NCI-H69 (cell line): Measurements from ENCODE around the gene MYO5B.

Experiments
- DNase-seq: peaks from one replicate; lab custom pipeline; 2025; lab: John Stamatoyannopoulos, UW

MYO5B gene

DNA sequence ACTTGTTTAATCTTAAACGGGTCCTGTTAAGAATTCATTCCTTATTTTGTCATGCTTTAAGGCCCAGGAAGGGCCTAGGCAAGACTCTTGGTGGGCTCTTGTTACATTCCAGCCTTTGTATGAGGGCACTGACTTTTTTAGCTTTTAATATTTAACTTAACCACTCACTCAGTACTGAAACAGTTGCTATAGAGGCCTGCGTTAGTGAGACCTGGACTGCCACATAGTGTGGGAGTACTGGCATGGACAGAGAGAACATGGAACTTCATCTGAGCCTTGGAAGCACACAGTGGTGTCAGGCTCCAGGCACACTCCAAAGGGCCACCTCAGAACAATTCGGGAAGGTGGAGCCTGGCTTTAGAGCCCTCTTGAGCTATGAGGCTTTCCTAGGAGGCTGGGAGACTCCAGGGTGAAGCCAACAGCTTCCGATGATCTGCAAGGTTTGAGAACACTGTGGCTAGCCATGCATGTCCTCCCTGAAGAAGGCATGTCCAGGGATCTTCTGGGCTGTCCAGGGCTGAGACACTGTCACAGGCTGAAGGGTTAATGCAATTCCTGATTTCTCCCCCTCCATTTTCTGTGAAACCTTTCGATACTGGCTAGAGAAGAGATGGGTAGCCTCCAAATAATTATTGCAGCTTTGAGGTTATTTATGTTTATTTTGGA is 226.2 kb downstream of the MYO5B start:
- DNase-seq, result no peak

- no peak for DNase-seq
Measured at GRCh38 chr18:49967636-49968313, 227.2 kb downstream of the MYO5B start.

DNA sequence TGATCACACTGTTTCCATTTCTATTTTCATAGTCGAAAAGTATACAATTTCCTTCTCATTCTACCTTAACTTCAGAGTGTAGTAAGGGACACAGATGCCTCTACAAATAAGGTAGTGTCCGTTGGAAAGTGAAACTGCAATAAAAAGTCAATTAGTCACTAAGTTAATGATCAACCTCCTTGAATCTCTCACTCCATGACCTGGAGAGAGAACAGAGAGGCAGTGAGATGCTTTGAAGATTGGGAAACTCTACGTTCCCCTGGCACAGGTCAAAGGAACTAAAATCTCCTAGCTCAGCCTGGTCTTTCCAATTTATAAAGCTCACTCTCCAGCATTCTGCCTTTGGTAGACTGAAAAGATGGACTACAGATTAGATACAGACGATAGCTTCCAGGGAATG is 227.8 kb downstream of the MYO5B start:
- DNase-seq, result no peak

DNA sequence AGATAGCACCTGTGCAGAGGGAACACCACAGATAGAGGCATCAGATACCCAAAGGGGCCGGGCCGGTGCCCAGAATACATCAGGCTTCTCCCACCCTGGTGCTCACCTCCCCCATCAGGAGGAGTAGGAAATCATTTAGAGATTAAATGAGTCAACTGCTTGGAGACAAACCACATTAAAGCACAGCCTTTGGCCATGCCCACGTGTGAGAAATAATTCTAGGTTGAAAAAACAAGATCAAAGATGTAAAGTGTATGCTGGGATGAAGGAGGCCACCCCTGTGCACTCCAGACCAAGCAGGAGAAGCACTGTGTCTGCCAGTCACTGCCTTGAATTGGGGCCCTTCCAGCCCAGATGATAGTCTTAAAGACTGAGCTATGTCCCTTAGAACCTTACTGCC is 228.9 kb downstream of the MYO5B start:
- no peak for DNase-seq

DNA sequence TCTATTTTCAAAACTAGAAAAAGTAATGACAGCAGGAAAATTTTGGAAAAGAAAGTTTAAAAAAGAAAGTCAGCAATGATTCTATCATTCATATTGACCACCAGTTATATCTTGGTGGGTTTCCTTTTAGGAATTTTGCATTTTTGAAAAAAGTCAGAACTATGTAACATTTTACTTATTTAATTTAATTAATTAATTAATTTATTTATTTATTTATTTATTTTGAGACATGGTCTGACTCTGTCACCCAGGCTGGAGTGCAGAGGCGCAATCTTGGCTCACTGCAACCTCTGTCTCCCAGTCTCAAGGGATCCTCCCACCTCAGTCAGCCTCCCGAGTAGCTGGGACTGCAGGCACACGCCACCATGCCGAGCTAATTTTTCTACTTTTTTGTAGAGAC is 231.7 kb downstream of the MYO5B start:
- DNase-seq, result no peak

DNA sequence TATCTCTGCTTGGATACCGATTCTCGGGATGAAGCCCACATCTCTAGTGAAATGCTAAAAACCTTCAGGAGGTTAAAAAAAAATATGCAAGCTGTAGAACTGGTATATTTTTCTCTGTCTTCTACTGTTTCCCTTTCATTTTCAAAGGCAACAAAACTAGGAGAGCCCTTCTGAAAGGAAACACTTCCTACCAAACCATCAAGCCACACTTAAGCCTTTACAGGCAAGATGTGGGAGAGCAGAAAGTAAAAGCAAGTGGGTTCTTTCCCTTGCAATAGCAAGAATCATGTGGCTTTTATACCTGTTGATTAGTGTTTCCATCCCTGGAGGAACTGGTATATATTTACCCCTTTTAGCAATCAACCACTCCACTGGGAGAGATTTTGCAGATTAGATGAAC is 233.7 kb downstream of the MYO5B start:
- no peak for DNase-seq

- no peak for DNase-seq
Measured at GRCh38 chr18:49960376-49960775, 234.6 kb downstream of the MYO5B start.

- DNase-seq, result no peak
Measured at GRCh38 chr18:49959176-49959575, 235.8 kb downstream of the MYO5B start.

GRCh38 chr18:49955263-49955662 is 239.7 kb downstream of the MYO5B start:
- no peak for DNase-seq

GRCh38 chr18:49953391-49953790 is 241.6 kb downstream of the MYO5B start:
- no peak for DNase-seq

GRCh38 chr18:49949951-49950395 is 245.0 kb downstream of the MYO5B start:
- peak; percentile 39 for DNase-seq

DNA sequence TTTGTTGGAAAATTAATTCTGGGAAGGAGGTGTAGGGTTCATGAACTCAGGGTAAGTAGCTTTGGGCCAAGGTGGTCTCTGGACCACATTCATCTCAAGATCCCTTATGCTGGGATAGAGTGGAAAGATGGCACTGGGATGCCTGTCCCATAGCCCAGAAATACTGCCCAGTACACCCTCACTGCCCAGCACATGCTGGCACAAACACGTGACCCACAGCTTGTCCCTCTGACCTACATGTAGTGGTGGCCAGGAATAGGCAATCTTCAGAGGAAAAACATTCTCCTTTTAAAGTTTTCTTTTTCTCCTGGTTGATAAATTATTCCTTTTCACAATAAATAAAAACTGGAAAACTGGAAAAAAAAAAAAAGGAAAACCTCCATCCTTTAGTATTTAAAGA is 246.0 kb downstream of the MYO5B start:
- no peak for DNase-seq

- DNase-seq, result peak; percentile 59
Measured at GRCh38 chr18:49944663-49945062, 250.3 kb downstream of the MYO5B start.

- no peak for DNase-seq
Measured at GRCh38 chr18:49936821-49937220, 258.1 kb downstream of the MYO5B start.

DNA sequence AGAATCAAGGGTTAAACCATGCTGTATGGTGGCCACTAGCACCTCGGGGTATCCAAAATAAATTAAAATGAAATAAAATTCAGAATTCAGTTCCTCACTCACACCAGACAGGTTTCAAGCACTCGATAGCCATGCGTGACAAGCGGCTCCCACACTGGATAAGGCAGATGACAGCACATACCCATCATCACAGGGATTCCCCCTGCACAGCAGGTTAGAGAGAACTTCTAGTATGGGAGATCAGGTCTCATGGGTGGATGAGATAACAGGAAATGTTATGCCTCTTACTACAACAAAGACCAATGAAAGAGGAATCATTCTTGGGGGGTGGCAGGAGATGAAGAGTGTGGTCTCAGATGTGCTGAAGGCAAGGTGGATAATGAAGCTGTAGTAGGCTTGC is 259.7 kb downstream of the MYO5B start:
- DNase-seq, result no peak

DNA sequence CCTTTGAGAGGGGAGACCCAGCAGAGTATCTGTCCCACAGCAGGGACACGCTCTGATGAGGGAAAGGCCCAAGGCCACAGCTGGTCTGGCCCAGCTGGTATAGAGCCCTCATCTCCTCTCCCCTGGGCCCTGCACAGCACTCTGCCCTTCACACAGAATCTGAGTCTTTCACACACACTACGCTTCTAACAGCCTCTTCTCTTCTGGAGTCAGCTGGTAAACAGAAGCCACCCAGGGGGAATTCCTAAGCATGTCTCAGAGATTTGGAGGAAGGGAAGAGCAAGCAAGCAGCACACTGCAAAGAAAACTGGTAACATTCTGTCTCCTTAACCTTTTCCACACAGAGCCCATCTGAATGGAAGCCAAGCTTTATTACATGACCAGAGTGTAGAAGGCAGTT is 260.5 kb downstream of the MYO5B start:
- DNase-seq, result no peak

GRCh38 chr18:49933530-49934128 is 261.3 kb downstream of the MYO5B start:
- no peak for DNase-seq

DNA sequence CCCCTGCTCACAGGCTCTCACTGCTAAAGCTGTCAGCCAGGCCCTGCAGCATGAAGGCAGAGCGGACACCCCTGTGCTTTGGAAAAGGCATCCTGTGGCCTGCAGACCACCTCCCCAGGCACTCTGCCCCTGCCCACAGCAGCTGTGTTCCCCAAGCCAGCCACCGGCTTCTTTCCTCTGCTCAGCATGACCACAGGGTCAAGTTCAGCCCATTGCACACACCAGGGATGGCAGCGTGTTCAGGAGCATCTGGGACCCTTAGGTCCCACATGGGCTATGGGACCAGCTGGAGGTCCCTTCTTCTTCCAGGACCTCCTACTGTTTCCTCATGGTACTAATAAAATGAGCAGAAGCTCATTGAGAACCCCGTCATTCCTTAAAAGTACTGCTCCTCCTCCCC is 263.2 kb downstream of the MYO5B start:
- no peak for DNase-seq

- no peak for DNase-seq
Measured at GRCh38 chr18:49931179-49931578, 263.8 kb downstream of the MYO5B start.

DNA sequence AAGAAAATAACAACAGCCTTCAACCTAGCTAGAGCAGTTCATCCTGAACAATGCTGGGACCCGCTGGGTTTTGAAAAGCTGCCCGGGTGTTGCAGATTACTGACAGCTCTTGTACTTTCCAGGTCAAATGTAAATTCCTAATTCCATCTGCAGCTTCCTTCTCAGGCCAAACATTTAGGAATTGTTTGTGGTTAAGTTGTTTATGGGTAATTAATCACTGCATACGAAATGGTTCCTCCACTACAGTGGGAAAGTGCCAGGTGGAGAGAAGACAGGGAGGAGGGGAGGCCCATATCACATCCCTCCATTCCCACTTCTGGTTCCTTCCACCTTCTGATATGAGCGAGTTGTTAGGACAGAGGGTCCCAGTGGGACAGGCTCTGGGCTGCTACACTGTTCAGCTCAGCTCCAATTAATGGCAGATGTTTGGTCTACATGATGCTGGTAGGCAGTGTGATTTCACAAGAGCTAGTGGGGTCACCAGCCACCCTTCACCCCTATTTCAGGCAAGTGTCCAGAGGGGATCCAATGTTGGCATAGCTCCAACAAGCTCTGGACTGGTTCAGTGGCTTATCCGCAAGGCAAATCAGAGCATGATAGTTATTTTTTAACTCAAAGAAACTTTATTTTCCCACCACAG is 268.7 kb downstream of the MYO5B start:
- DNase-seq, result no peak

DNA sequence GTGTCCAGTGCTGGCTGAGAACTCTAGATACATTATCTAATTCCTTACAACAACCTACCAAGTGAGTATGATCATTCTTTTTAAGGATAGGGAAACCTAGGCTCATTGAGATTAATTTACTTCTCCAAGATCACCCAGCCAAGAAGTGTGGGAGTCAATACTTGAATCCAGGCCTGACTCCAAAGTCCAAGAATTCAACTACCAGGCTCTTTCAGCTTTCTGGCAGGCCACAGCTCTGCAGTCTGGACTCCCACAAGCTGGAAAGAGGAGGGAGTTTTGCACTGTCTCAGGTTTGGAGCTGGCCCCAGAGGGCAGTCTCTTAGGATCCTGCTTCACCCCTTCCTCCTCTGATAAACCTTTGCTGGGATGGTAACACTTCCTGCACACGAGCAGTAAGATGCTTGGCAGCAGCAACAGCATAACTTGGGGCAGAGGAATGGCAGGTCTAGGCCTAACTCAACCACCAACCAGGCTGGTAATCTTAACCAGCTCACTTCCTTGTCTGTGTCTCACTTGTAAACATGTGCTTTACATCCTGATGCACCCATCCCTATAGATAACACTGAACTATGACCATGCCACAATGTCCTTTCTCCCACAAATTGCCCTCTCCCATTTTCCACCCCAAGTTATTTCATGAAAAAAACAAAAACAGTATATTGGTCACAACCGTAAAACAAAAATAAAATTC is 270.5 kb downstream of the MYO5B start:
- no peak for DNase-seq

- DNase-seq, result no peak
Measured at GRCh38 chr18:49922228-49922627, 272.7 kb downstream of the MYO5B start.
